ENCODE data around the gene KCNJ5. TPM values are rescaled to one million over a fixed set of nuclear protein-coding genes. Genes with fewer than 3 reads are reported as not detected.

Gene KCNJ5
- not detected in 2 replicates for total RNA-seq

- intact Hi-C loops (cut with micrococcal nuclease) = no loop called here
These were observed at the start of gene KCNJ5 for GRCh38 chr11:128890543-128891368. Gene KCNJ5, plus strand, starts transcription at chr11:128891356. Its CDS starts 19,918 bp downstream, at chr11:128911274.

GRCh38 chr11:128841461-128842072 lies 49.6 kb upstream of the KCNJ5 start:
- intact Hi-C loops (cut with micrococcal nuclease) = no loop called here

GRCh38 chr11:128843198-128843785 lies 47.9 kb upstream of the KCNJ5 start:
- intact Hi-C loops (cut with micrococcal nuclease) = no loop called here

- intact Hi-C loops (cut with micrococcal nuclease) = no loop called here
These were observed 45.8 kb upstream of the KCNJ5 start for GRCh38 chr11:128845334-128845780.

- intact Hi-C loops (cut with micrococcal nuclease) = no loop called here
These were observed 44.2 kb upstream of the KCNJ5 start for GRCh38 chr11:128846985-128847384.

- intact Hi-C loops (cut with micrococcal nuclease) = no loop called here
These were observed 42.2 kb upstream of the KCNJ5 start for GRCh38 chr11:128848815-128849455.

GRCh38 chr11:128852327-128853023 lies 38.7 kb upstream of the KCNJ5 start:
- intact Hi-C loops (cut with micrococcal nuclease) = no loop called here

- intact Hi-C loops (cut with micrococcal nuclease) = no loop called here
These were observed 37.6 kb upstream of the KCNJ5 start for GRCh38 chr11:128853559-128853958.

GRCh38 chr11:128854841-128855240 lies 36.3 kb upstream of the KCNJ5 start:
- intact Hi-C loops (cut with micrococcal nuclease) = loop anchor here (5.0 kb wide), 1 partner anchor 823 kb away; no protein-coding TSS in a partner anchor

- intact Hi-C loops (cut with micrococcal nuclease) = loop anchor here (5.0 kb wide), 1 partner anchor 824 kb away; no protein-coding TSS in a partner anchor
These were observed 34.9 kb upstream of the KCNJ5 start for GRCh38 chr11:128856241-128856640.

GRCh38 chr11:128857341-128857740 lies 33.8 kb upstream of the KCNJ5 start:
- intact Hi-C loops (cut with micrococcal nuclease) = loop anchor here (5.0 kb wide), 1 partner anchor 825 kb away; no protein-coding TSS in a partner anchor

GRCh38 chr11:128859563-128860441 lies 31.4 kb upstream of the KCNJ5 start:
- intact Hi-C loops (cut with micrococcal nuclease) = loop anchor here (1.0 to 5.0 kb wide), 3 partner anchors 29 to 828 kb away; no protein-coding TSS in a partner anchor

- intact Hi-C loops (cut with micrococcal nuclease) = loop anchor here (1.0 kb wide), 1 partner anchor 688 kb away; no protein-coding TSS in a partner anchor
These were observed 30.4 kb upstream of the KCNJ5 start for GRCh38 chr11:128860571-128861361.

GRCh38 chr11:128862406-128862805 lies 28.8 kb upstream of the KCNJ5 start:
- intact Hi-C loops (cut with micrococcal nuclease) = no loop called here

- intact Hi-C loops (cut with micrococcal nuclease) = no loop called here
These were observed 28.1 kb upstream of the KCNJ5 start for GRCh38 chr11:128862908-128863660.

- intact Hi-C loops (cut with micrococcal nuclease) = loop anchor here (5.0 kb wide), 1 partner anchor 828 kb away; no protein-coding TSS in a partner anchor
These were observed 25.7 kb upstream of the KCNJ5 start for GRCh38 chr11:128865490-128865889.

- intact Hi-C loops (cut with micrococcal nuclease) = loop anchor here (5.0 kb wide), 1 partner anchor 830 kb away; no protein-coding TSS in a partner anchor
These were observed 23.9 kb upstream of the KCNJ5 start, which contains the start of gene KCNJ1 for GRCh38 chr11:128867277-128867676. Gene KCNJ1, minus strand, starts transcription at chr11:128867296. Its CDS starts 27,053 bp downstream, at chr11:128840243.
